ENCODE measurements around the gene CLEC16A.

- TF ChIP-seq CTCF (IDR thresholded peaks at IDR 0.05) (no peak), POLR2A (IDR thresholded peaks at IDR 0.05) (no peak)
These were observed 45.2 kb downstream of the CLEC16A start for GRCh38 chr16:10989559-10989958.

All from gastroesophageal sphincter (tissue), 3 donors.